ENCODE results near the gene SMCO4.

SMCO4 gene

GRCh38 chr11:93504110-93505095, 38.8 kb downstream of the SMCO4 start:
- no peak for DNase-seq (ENCODE audit: low read depth in 2 of 2)

- no peak for DNase-seq (ENCODE audit: low read depth in 2 of 2)
Observed at GRCh38 chr11:93501856-93502255, 41.3 kb downstream of the SMCO4 start.

GRCh38 chr11:93500759-93501158, 42.4 kb downstream of the SMCO4 start:
- no peak for DNase-seq (ENCODE audit: low read depth in 2 of 2)

GRCh38 chr11:93498641-93499040, 44.5 kb downstream of the SMCO4 start:
- DNase-seq (ENCODE audit: low read depth in 2 of 2), result no peak

- DNase-seq (ENCODE audit: low read depth in 2 of 2), result no peak
Observed at GRCh38 chr11:93498161-93498560, 45.0 kb downstream of the SMCO4 start.

- no peak for DNase-seq (ENCODE audit: low read depth in 2 of 2)
Observed at GRCh38 chr11:93497596-93497995, 45.6 kb downstream of the SMCO4 start.

GRCh38 chr11:93494357-93494756, 48.8 kb downstream of the SMCO4 start:
- DNase-seq (ENCODE audit: low read depth in 2 of 2), result no peak

GRCh38 chr11:93493252-93493897, 49.8 kb downstream of the SMCO4 start:
- no peak for DNase-seq (ENCODE audit: low read depth in 2 of 2)

- no peak for DNase-seq (ENCODE audit: low read depth in 2 of 2)
Observed at GRCh38 chr11:93492464-93493251, 50.5 kb downstream of the SMCO4 start.

GRCh38 chr11:93491973-93492372, 51.2 kb downstream of the SMCO4 start:
- DNase-seq (ENCODE audit: low read depth in 2 of 2), result no peak

GRCh38 chr11:93490996-93491618, 52.1 kb downstream of the SMCO4 start:
- no peak for DNase-seq (ENCODE audit: low read depth in 2 of 2)

- no peak for DNase-seq (ENCODE audit: low read depth in 2 of 2)
Observed at GRCh38 chr11:93489841-93490240, 53.4 kb downstream of the SMCO4 start.

- no peak for DNase-seq (ENCODE audit: low read depth in 2 of 2)
Observed at GRCh38 chr11:93487032-93487483, 56.1 kb downstream of the SMCO4 start.

GRCh38 chr11:93485983-93486382, 57.2 kb downstream of the SMCO4 start:
- DNase-seq (ENCODE audit: low read depth in 2 of 2), result no peak

- DNase-seq (ENCODE audit: low read depth in 2 of 2), result no peak
Observed at GRCh38 chr11:93484716-93485115, 58.5 kb downstream of the SMCO4 start.

GRCh38 chr11:93482556-93482955, 60.6 kb downstream of the SMCO4 start:
- no peak for DNase-seq (ENCODE audit: low read depth in 2 of 2)

GRCh38 chr11:93481696-93482095, 61.5 kb downstream of the SMCO4 start:
- DNase-seq (ENCODE audit: low read depth in 2 of 2), result no peak

GRCh38 chr11:93481279-93481678, 61.9 kb downstream of the SMCO4 start:
- DNase-seq (ENCODE audit: low read depth in 2 of 2), result no peak

GRCh38 chr11:93480756-93481155, 62.4 kb downstream of the SMCO4 start:
- no peak for DNase-seq (ENCODE audit: low read depth in 2 of 2)

GRCh38 chr11:93480256-93480655, 62.9 kb downstream of the SMCO4 start:
- no peak for DNase-seq (ENCODE audit: low read depth in 2 of 2)

- DNase-seq (ENCODE audit: low read depth in 2 of 2), result no peak
Observed at GRCh38 chr11:93478841-93479240, 64.3 kb downstream of the SMCO4 start.
